SU-DHL-6 (cell line): Measurements from ENCODE around the gene GBF1.

Source experiments
- EZH2phosphoT487 ChIP-seq: fragments of 200-600 bp; sonication (generic), shearing (Covaris generic); conservative IDR thresholded peaks from 2 replicates; pipeline ENCODE4 v1.6.1; 2018; ENCODE audit warnings: mild to moderate bottlenecking, antibody characterized with exemption, low read length, moderate library complexity, mixed read lengths
- TF ChIP-seq, protein P1 (sequence below): fragments of 200-600 bp; sonication (generic); IDR thresholded peaks from one replicate; pipeline ENCODE4 v1.5.1; 2017; ENCODE audit warnings: antibody characterized with exemption, mild to moderate bottlenecking, low read length, moderate library complexity; ENCODE audit not compliant: insufficient read depth, poor library complexity, severe bottlenecking

DNA sequence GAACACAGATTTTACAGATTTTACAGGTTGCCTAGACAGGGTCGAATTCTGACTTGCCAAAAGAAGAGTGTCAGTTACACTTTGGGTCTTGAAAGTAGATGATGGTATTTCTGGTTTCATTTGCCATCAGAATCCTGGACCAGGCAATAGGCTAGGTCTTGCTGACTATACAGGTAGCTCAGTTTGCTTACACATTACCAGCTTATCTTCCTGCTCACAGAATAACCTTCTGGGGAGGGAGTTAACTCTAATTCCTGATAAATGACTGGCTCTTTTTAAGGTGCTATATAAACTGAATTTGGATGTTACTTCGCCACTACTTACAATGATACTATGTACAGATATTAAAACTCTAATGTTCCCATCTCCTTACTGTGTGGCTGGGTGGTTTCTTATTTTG, 39.8 kb downstream of the GBF1 start:
- TF ChIP-seq, protein P1, sequence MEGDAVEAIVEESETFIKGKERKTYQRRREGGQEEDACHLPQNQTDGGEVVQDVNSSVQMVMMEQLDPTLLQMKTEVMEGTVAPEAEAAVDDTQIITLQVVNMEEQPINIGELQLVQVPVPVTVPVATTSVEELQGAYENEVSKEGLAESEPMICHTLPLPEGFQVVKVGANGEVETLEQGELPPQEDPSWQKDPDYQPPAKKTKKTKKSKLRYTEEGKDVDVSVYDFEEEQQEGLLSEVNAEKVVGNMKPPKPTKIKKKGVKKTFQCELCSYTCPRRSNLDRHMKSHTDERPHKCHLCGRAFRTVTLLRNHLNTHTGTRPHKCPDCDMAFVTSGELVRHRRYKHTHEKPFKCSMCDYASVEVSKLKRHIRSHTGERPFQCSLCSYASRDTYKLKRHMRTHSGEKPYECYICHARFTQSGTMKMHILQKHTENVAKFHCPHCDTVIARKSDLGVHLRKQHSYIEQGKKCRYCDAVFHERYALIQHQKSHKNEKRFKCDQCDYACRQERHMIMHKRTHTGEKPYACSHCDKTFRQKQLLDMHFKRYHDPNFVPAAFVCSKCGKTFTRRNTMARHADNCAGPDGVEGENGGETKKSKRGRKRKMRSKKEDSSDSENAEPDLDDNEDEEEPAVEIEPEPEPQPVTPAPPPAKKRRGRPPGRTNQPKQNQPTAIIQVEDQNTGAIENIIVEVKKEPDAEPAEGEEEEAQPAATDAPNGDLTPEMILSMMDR, result no peak
- no peak for TF ChIP-seq EZH2phosphoT487
